Mucosa of descending colon (tissue), 3 donors: ENCODE results near the gene QKI. TPM values are rescaled to one million over a fixed set of nuclear protein-coding genes. Genes with fewer than 3 reads are reported as not detected.

ENCODE experiments used
- ATAC-seq: fragments of 200-7000 bp; cut with Tn5 transposase; one replicate; pipeline ENCODE4 v1.9.1; 2020; ENCODE audit warnings: mild to moderate bottlenecking, moderate library complexity
- DNase-seq, 3 donors: peaks; one replicate each; pipeline ENCODE4 v3.0.0-alpha.2; 2020
- H3K36me3 ChIP-seq: fragments of 200-600 bp; one replicate; pipeline ENCODE4 v1.8.0; 2021; ENCODE audit warnings: low read depth, mild to moderate bottlenecking
- H3K4me1 ChIP-seq: fragments of 200-600 bp; one replicate; pipeline ENCODE4 v1.8.0; 2021; ENCODE audit warnings: low read depth, mild to moderate bottlenecking
- H3K4me3 ChIP-seq: fragments of 200-600 bp; one replicate; pipeline ENCODE4 v1.8.0; 2021; ENCODE audit warnings: mild to moderate bottlenecking
- H3K9me3 ChIP-seq: fragments of 200-600 bp; one replicate; pipeline ENCODE4 v1.8.0; 2021; ENCODE audit warnings: mild to moderate bottlenecking
- CTCF ChIP-seq: fragments of 200-600 bp; IDR thresholded peaks from one replicate; pipeline ENCODE4 v1.8.0; 2022; ENCODE audit warnings: antibody characterized with exemption, mild to moderate bottlenecking
- intact Hi-C, 2 donors: fragments of 100-400 bp; cut with DNase I in 1 of 2; cut with micrococcal nuclease in 1 of 2; formaldehyde crosslinking; loops; one replicate each; pipeline versions ENCODE4 v1.11.0 to v1.11.1; 2022; cut with DNase I, micrococcal nuclease
- total RNA-seq, 3 donors: library from RNA; stranded (reverse); fragmentation: NEBNext Ultra II Directional in 2 of 3; extraction: Animal tissue kit (Norgen Biotek cat#: 25700) in 2 of 3; gene quantifications; one replicate each; pipeline versions ENCODE4 v1.2.1 to v1.2.4, GENCODE V29; 2021 to 2023
- donor health status: DM: no; HTN: no; CAD: no; lungs with moderate emphysema.
- donor health status: DM: no; HTN: no; CAD: no.
- donor health status: DM: no; HTN: yes; CAD: no.

The QKI gene
- total RNA-seq, 3 donors from 2014 or later = 11.3 to 129 (median 35.8) TPM

GRCh38 chr6:163416557-163417253, 2.2 kb downstream of the QKI start:
- intact Hi-C loops = no loop called here
- H3K4me3 ChIP-seq = peak overlapping the region; percentile 44
- no peaks in the 10 kb centered on the region for H3K36me3 ChIP-seq
- ATAC-seq = no peak
- TF ChIP-seq CTCF = peak; percentile 48
- DNase-seq = peak in 1 of 3 donors; percentile 75
- peaks cover 5% of the 10 kb centered on the region for H3K4me1 ChIP-seq
- H3K9me3 ChIP-seq = no peaks in the 10 kb centered on the region

GRCh38 chr6:163417595-163417994, 3.1 kb downstream of the QKI start:
- Histone ChIP-seq H3K4me3 (no peak overlapping the region), H3K9me3 (no peaks in the 10 kb centered on the region), H3K4me1 (peaks cover 5% of the 10 kb centered on the region), H3K36me3 (no peaks in the 10 kb centered on the region)
- ATAC-seq (no peak), DNase-seq (no peak)
- intact Hi-C loops = no loop called here
- TF ChIP-seq CTCF = no peak

- DNase-seq (no peak), ATAC-seq (no peak)
- Histone ChIP-seq H3K4me3 (no peak overlapping the region), H3K36me3 (no peaks in the 10 kb centered on the region), H3K9me3 (no peaks in the 10 kb centered on the region), H3K4me1 (peaks cover 4% of the 10 kb centered on the region)
- intact Hi-C loops = no loop called here
- no peak for TF ChIP-seq CTCF
Observed at GRCh38 chr6:163418311-163419029, 4.0 kb downstream of the QKI start.

GRCh38 chr6:163419413-163420288, 5.1 kb downstream of the QKI start:
- TF ChIP-seq CTCF = no peak
- ATAC-seq = no peak

GRCh38 chr6:163420289-163420614, 5.7 kb downstream of the QKI start:
- intact Hi-C loops = no loop called here
- Histone ChIP-seq H3K9me3 (no peaks in the 10 kb centered on the region), H3K4me3 (no peak overlapping the region), H3K4me1 (no peaks in the 10 kb centered on the region), H3K36me3 (no peaks in the 10 kb centered on the region)
- ATAC-seq = no peak
- TF ChIP-seq CTCF = no peak
- DNase-seq = no peak

More at GRCh38 chr6:163419413-163420288, 5.1 kb downstream of the QKI start:
- Histone ChIP-seq H3K9me3 (no peaks in the 10 kb centered on the region), H3K36me3 (no peaks in the 10 kb centered on the region), H3K4me3 (no peak overlapping the region), H3K4me1 (no peaks in the 10 kb centered on the region)
- no peak for DNase-seq
- intact Hi-C loops = no loop called here
